ENCODE results near the gene TSPAN9.
A peak's percentile ranks its signal among the peaks of the same experiment; 100 is the strongest.

Gene TSPAN9

GRCh38 chr12:3098436-3098835 lies 21.3 kb downstream of the TSPAN9 start:
- H3K4me1 Mint-ChIP-seq, result peaks cover 11% of the 10 kb centered on the region
- DNase-seq, result no peak
- peaks cover 13 to 43% of the 10 kb centered on the region in 2 donors for H3K9me3 Mint-ChIP-seq
- ATAC-seq, result no peak
- peak overlapping the region in 1 of 2 donors; percentile 22 for H3K27ac Mint-ChIP-seq
- no peak overlapping the region for H3K4me3 Mint-ChIP-seq
- H3K27me3 Mint-ChIP-seq, result peaks cover 8% of the 10 kb centered on the region

- H3K4me3 Mint-ChIP-seq, result no peak overlapping the region
- H3K9me3 Mint-ChIP-seq, result peaks cover 13 to 43% of the 10 kb centered on the region in 2 donors
- H3K27me3 Mint-ChIP-seq, result peaks cover 8% of the 10 kb centered on the region
- H3K27ac Mint-ChIP-seq, result peak overlapping the region in 1 of 2 donors; percentile 60
- DNase-seq (no peak), ATAC-seq (no peak)
- H3K4me1 Mint-ChIP-seq, result peaks cover 11% of the 10 kb centered on the region
These were observed 22.0 kb downstream of the TSPAN9 start for GRCh38 chr12:3099146-3099545.

- DNase-seq, result no peak
- no peak overlapping the region for H3K4me3 Mint-ChIP-seq
- peaks cover 11% of the 10 kb centered on the region for H3K4me1 Mint-ChIP-seq
- peaks cover 8% of the 10 kb centered on the region for H3K27me3 Mint-ChIP-seq
- peaks cover 9 to 38% of the 10 kb centered on the region in 2 donors for H3K9me3 Mint-ChIP-seq
- H3K27ac Mint-ChIP-seq, result no peak overlapping the region
- no peak for ATAC-seq
These were observed 24.3 kb downstream of the TSPAN9 start for GRCh38 chr12:3101309-3102024.

GRCh38 chr12:3102771-3103410 lies 25.7 kb downstream of the TSPAN9 start:
- peaks cover 8% of the 10 kb centered on the region for H3K27me3 Mint-ChIP-seq
- H3K9me3 Mint-ChIP-seq, result peaks cover 8 to 33% of the 10 kb centered on the region in 2 donors
- no peak overlapping the region for H3K4me3 Mint-ChIP-seq
- peaks cover 1% of the 10 kb centered on the region for H3K4me1 Mint-ChIP-seq
- ATAC-seq, result no peak
- no peak for DNase-seq
- H3K27ac Mint-ChIP-seq, result no peak overlapping the region

- no peak overlapping the region for H3K27ac Mint-ChIP-seq
- peaks cover 8 to 24% of the 10 kb centered on the region in 2 donors for H3K9me3 Mint-ChIP-seq
- no peak for ATAC-seq
- no peak overlapping the region for H3K4me3 Mint-ChIP-seq
- peaks cover 8% of the 10 kb centered on the region for H3K27me3 Mint-ChIP-seq
- no peak for DNase-seq
- H3K4me1 Mint-ChIP-seq, result no peaks in the 10 kb centered on the region
These were observed 26.6 kb downstream of the TSPAN9 start for GRCh38 chr12:3103806-3104205.

DNA sequence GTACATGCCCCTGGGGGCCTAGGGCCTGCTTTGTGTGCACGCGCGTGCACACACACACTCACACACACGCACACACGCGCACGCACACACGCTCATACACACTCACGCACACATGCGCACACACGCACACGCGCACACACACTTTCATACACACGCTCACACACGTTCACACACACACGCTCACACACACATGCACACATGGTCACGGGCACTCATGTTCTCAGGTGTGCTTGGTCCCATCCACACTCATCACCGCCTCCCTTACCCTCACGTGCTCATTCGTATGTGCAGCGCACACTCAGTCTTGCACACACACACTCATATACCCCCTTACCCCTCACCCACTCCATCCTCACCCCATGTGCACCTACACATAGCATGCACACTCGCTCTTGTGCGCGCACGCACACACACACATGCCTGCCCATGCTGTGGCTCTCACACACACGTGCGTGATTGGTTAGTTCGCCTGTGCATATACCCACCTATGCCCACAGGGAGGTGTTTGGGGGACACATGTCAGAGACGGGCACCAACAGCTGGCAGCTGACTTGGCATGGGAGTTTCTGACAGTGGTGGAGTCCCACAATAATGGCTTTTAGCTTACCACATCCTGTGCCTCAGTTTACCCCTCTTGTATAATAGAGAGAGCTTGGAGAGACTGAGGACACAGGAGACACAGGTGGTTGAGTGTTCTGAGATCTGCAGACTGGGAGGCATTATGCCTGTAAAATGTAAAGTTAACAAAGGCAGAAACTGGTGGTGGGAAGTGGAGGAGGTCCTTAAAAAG lies 28.7 kb downstream of the TSPAN9 start:
- no peak overlapping the region for H3K27ac Mint-ChIP-seq
- ATAC-seq, result no peak

DNA sequence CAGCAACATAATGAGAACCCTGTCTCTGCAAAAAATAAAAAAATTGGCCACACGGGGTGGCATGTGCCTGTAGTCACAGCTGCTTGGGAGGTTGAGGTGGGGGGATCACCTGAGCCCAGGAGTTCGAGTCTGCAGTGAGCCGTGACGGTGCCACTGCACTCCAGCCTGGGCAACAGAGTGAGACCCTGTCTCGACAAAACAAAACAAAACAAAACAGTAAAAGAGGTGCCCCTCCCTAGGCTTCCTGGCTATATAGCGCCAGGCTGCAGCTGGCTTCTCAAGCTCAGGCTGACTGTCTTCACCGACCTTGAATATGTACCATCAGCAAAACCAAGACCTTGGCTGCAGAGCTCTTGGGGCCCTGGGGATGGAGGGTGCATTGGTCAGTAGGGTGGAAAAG lies 29.4 kb downstream of the TSPAN9 start:
- no peaks in the 10 kb centered on the region for H3K4me1 Mint-ChIP-seq
- no peak for ATAC-seq
- H3K27ac Mint-ChIP-seq, result no peak overlapping the region
- H3K9me3 Mint-ChIP-seq, result no peaks in the 10 kb centered on the region
- DNase-seq, result no peak
- no peak overlapping the region for H3K4me3 Mint-ChIP-seq
- no peaks in the 10 kb centered on the region for H3K27me3 Mint-ChIP-seq

More for the DNA sequence above, 28.7 kb downstream of the TSPAN9 start:
- Mint-ChIP-seq H3K4me1 (no peaks in the 10 kb centered on the region), H3K4me3 (no peak overlapping the region), H3K9me3 (peaks cover 0 to 3% of the 10 kb centered on the region in 2 donors), H3K27me3 (peaks cover under 1% of the 10 kb centered on the region)
- no peak for DNase-seq

GRCh38 chr12:3107071-3107583 lies 29.9 kb downstream of the TSPAN9 start:
- H3K27me3 Mint-ChIP-seq, result no peaks in the 10 kb centered on the region
- no peaks in the 10 kb centered on the region for H3K4me1 Mint-ChIP-seq
- DNase-seq, result no peak

DNA sequence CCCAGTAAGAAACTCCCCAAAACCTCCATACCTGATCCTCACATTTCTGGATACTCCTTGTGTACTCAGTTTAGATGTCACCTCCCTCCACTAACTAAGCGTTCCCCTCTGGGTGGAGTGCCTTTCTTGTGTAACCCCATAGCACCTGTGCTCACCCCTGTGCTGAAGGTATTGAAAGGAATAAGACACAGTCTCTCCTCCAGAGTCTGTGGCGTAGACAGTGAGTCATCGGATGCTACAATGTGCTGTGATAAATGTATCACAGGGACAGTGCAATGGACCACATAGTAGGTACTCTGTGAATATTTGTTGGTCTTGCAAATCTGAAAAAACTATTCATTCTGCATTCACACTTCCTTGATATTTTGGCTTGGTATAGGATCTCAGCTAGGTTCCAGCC lies 30.8 kb downstream of the TSPAN9 start:
- no peak for ATAC-seq
- Mint-ChIP-seq H3K4me1 (no peaks in the 10 kb centered on the region), H3K4me3 (no peak overlapping the region), H3K27ac (no peak overlapping the region), H3K9me3 (no peaks in the 10 kb centered on the region), H3K27me3 (no peaks in the 10 kb centered on the region)
- DNase-seq, result no peak

More at GRCh38 chr12:3107071-3107583, 29.9 kb downstream of the TSPAN9 start:
- H3K4me3 Mint-ChIP-seq, result no peak overlapping the region
- ATAC-seq, result no peak
- H3K9me3 Mint-ChIP-seq, result no peaks in the 10 kb centered on the region
- H3K27ac Mint-ChIP-seq, result no peak overlapping the region

- Mint-ChIP-seq H3K4me1 (no peaks in the 10 kb centered on the region), H3K4me3 (no peak overlapping the region), H3K9me3 (no peaks in the 10 kb centered on the region), H3K27ac (no peak overlapping the region), H3K27me3 (peaks cover 8% of the 10 kb centered on the region)
- DNase-seq, result no peak
- ATAC-seq, result no peak
These were observed 33.4 kb downstream of the TSPAN9 start for GRCh38 chr12:3110578-3110977.

DNA sequence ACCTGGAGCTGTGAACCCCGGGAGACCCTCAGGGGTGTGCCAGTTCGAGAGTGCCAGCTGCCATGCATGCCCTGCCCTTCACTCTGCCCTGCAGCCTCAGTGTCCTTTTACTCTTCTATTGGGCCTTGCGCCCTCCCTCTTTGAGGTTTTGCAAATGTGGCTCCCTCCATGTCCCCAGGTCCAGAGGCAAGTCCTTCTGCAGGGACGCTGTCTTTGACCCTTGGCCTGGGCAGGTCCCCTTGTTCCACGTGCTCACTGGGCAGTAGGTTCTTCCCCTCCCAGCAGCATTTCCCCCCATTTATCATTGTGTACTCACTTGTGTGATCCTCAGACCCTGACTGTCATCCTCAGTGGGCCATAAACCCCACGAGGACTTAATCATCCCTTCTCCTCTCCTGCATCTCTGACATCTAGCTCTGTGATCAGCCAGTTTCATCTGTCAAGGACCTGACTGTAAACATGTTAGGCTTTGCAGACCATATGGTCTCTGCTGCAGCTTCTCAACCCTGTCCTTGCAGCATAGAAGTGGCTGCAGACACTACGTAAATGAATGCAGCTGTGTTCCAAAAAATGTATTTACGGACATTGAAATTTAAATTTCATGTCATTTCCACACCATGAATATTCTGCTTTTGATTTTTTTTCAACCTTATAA lies 36.6 kb downstream of the TSPAN9 start:
- no peak overlapping the region for H3K27ac Mint-ChIP-seq
- peaks cover 4% of the 10 kb centered on the region for H3K4me1 Mint-ChIP-seq
- H3K27me3 Mint-ChIP-seq, result peaks cover 32% of the 10 kb centered on the region
- DNase-seq, result no peak
- H3K4me3 Mint-ChIP-seq, result no peak overlapping the region
- no peak for ATAC-seq
- no peaks in the 10 kb centered on the region for H3K9me3 Mint-ChIP-seq

- peaks cover 13% of the 10 kb centered on the region for H3K4me1 Mint-ChIP-seq
- H3K9me3 Mint-ChIP-seq, result no peaks in the 10 kb centered on the region
- no peak overlapping the region for H3K27ac Mint-ChIP-seq
- no peak for ATAC-seq
- H3K27me3 Mint-ChIP-seq, result peaks cover 35% of the 10 kb centered on the region
- H3K4me3 Mint-ChIP-seq, result no peak overlapping the region
- no peak for DNase-seq
These were observed 37.5 kb downstream of the TSPAN9 start for GRCh38 chr12:3114671-3115070.

DNA sequence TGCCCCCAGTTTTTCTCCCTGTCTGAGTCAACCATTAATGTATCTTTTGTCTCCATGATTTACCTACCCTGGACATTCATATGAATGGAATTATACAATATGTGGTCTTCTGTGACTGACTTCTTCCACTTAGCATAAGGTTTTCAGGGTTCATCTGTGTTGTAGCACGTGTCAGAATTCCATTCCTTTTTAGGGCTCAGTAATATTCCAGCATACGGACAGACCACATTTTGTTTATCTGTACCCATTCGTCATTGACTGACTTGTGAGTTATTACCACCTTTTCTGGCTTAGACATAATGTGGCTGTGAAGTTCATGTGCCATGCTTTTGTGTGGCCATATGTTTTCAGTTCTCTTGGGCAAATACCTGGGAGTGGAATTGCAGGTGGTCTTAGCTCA lies 37.9 kb downstream of the TSPAN9 start:
- ATAC-seq (no peak), DNase-seq (no peak)
- H3K9me3 Mint-ChIP-seq, result no peaks in the 10 kb centered on the region
- no peak overlapping the region for H3K4me3 Mint-ChIP-seq
- no peak overlapping the region for H3K27ac Mint-ChIP-seq
- peaks cover 17% of the 10 kb centered on the region for H3K4me1 Mint-ChIP-seq
- peaks cover 36% of the 10 kb centered on the region for H3K27me3 Mint-ChIP-seq

DNA sequence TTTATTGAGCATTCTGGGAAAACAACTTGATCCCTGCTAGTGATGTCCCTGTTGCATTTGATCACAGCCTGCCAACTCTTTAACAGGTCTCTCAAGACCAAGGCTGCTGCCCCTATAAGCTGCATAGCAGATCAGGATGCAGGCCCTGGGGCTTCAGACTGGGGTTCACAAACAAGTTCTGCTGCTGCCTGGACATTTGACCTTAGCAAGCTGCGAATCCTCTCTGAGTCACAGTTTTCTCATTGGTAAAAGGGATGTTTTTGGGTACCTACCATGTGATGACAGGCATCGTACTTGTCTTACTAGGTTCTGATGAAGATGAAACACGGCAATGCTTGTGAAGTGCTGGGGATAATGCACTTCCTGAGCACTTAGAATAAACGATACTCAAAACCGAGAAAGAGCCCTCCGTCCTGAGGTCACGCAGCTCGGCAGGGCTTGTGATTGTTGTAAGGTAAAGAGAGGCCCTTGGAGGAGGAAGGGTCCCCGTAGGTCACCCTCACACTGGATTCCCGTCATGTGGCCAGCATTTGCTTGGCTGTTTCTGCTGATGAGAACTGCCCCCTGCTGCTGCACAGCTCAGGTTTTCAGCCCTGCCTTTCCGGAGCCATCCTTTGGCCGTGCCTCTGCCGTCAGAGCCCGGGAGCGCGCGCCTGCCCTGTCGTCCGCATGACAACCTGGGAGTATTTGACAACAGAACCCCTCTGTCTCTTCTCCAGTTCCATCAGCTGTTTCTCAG lies 39.1 kb downstream of the TSPAN9 start:
- H3K9me3 Mint-ChIP-seq, result no peaks in the 10 kb centered on the region
- ATAC-seq (no peak), DNase-seq (no peak)
- peaks cover 23% of the 10 kb centered on the region for H3K4me1 Mint-ChIP-seq
- H3K4me3 Mint-ChIP-seq, result no peak overlapping the region
- peaks cover 44% of the 10 kb centered on the region for H3K27me3 Mint-ChIP-seq
- no peak overlapping the region for H3K27ac Mint-ChIP-seq

DNA sequence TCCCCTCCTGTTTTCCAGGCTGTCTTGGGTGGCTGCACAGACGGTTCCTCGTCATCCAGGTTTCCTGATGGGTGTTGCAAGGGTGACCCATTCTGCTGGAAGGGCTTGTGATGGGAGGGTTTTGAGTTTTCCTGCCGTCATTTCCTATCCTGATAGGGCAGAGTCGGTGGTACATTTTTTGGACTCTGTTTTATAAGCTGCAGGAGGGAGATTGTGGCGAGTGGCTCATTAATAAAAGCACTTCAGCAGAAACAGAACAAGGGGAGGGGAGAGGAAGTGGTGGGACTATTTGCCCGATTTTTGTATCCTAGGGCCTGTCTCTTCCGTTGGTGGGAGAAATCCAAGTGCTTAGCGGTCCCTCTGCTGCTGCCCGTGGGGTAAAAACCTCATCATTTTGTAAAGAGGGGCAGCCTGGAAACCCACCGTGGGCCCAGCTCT lies 40.0 kb downstream of the TSPAN9 start:
- H3K27ac Mint-ChIP-seq, result no peak overlapping the region
- peaks cover 44% of the 10 kb centered on the region for H3K27me3 Mint-ChIP-seq
- H3K4me1 Mint-ChIP-seq, result peaks cover 23% of the 10 kb centered on the region
- no peak overlapping the region for H3K4me3 Mint-ChIP-seq
- DNase-seq, result no peak
- ATAC-seq, result no peak
- H3K9me3 Mint-ChIP-seq, result no peaks in the 10 kb centered on the region
